Left lung (tissue), 10 donors: ENCODE results near the gene ZFP36L2. TPM values are rescaled to one million over a fixed set of nuclear protein-coding genes. Genes with fewer than 3 reads are reported as not detected.
A peak's percentile ranks its signal among the peaks of the same experiment; 100 is the strongest.

Source experiments
- ATAC-seq: fragments of 200-7000 bp; cut with Tn5 transposase; one replicate; pipeline ENCODE4 v1.9.1; 2020; ENCODE audit warnings: moderate library complexity
- DNase-seq, 4 donors: peaks; one replicate each; pipeline ENCODE4 v3.0.0-alpha.2; 2013 to 2020
- H3K27ac ChIP-seq, 2 donors: fragments of 200-600 bp; sonication (generic) in 1 of 2; one replicate each; pipeline versions ENCODE4 v1.5.0 to v1.8.0; 2020 to 2021
- H3K27me3 ChIP-seq, 2 donors: fragments of 200-600 bp; sonication (generic) in 1 of 2; one replicate each; pipeline versions ENCODE4 v1.5.0 to v1.8.0; 2020 to 2021
- H3K36me3 ChIP-seq, 2 donors: fragments of 200-600 bp; sonication (generic) in 1 of 2; one replicate each; pipeline versions ENCODE4 v1.5.0 to v1.8.0; 2020 to 2021
- H3K4me1 ChIP-seq, 2 donors: fragments of 200-600 bp; one replicate each; pipeline ENCODE4 v1.8.0; 2021
- H3K4me3 ChIP-seq, 2 donors: fragments of 200-600 bp; sonication (generic) in 1 of 2; one replicate each; pipeline versions ENCODE4 v1.5.0 to v1.8.0; 2020 to 2021; ENCODE audit warnings: mild to moderate bottlenecking in 1 of 2
- H3K9me3 ChIP-seq, 2 donors: fragments of 200-600 bp; sonication (generic) in 1 of 2; one replicate each; pipeline versions ENCODE4 v1.5.0 to v1.8.0; 2020 to 2021
- CTCF ChIP-seq, 2 donors: fragments of 200-600 bp; sonication (generic) in 1 of 2; IDR thresholded peaks; one replicate each; pipeline versions ENCODE4 v1.5.0 to v1.8.0; 2021; ENCODE audit warnings: antibody characterized with exemption in 2 of 2
- intact Hi-C, 2 donors: fragments of 100-400 bp; cut with DNase I; formaldehyde crosslinking; loops; one replicate each; pipeline versions ENCODE4 v1.11.2 to v1.14.2; 2022
- polyA plus RNA-seq, 6 donors: library from polyadenylated mRNA; unstranded; fragments of 120-200 nt; gene quantifications; one replicate each; pipeline ENCODE4 v1.2.1, GENCODE V29; 2013; ENCODE audit not compliant: insufficient read length in 6 of 6
- total RNA-seq, 2 donors: library from RNA; stranded (reverse); fragmentation: NEBNext Ultra II Directional; extraction: Animal tissue kit (Norgen Biotek cat#: 25700); gene quantifications; one replicate each; pipeline ENCODE4 v1.2.1, GENCODE V29; 2021
- donor health status: DM: no; HTN: yes; CAD: no.
- donor health status: DM: no; HTN: no; CAD: no.

Gene ZFP36L2
- total and polyA plus RNA-seq, 8 donors = 72.2 to 131 (median 109) TPM

DNA sequence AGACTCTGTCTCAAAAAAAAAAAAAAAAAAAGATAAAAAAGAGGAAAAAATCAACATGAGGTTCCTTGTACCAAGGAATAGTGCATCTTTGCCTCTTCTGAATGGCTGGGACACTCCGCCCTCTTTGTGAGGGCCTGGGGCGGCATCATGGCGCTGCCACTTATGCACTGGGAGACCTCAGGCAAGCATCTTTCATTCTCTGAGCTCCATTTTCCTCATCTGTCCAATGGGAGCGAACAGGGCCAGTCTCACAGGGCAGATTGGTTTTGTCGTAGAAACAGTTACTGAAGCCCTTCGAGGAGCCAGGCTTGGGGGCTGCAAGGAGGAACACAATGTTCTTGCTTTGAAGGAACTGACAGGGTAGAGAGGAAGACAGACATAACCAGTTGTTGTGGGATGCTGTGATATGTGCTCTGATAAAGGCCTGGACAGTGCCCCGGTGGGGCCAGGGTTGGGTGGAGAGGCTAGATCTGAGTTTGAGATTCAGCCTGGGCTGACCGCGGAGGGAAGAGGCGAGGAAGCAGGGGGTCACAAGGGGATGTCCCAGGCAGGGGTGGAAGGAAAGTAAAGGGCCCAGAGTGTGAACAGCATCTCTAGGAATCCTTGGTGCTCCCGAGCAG is 14.1 kb downstream of the ZFP36L2 start:
- peak in 1 of 4 donors; percentile 71 for DNase-seq
- intact Hi-C loops = no loop called here
- ATAC-seq = peak; percentile 5
- TF ChIP-seq CTCF (IDR thresholded peaks at IDR 0.05) = no peak
- Histone ChIP-seq H3K27me3 (no peaks in the 10 kb centered on the region), H3K4me3 (no peak overlapping the region), H3K36me3 (no peaks in the 10 kb centered on the region), H3K9me3 (no peaks in the 10 kb centered on the region), H3K4me1 (peaks cover 5 to 64% of the 10 kb centered on the region in 2 donors), H3K27ac (peak overlapping the region; percentile 36 to 72)

- DNase-seq = peak in 3 of 4 donors; percentile 68 to 83 (median 78)
- H3K4me3 ChIP-seq = no peak overlapping the region
- no peak for TF ChIP-seq CTCF (IDR thresholded peaks at IDR 0.05)
- no peaks in the 10 kb centered on the region for H3K27me3 ChIP-seq
- ATAC-seq = peak; percentile 64
- intact Hi-C loops = no loop called here
- no peaks in the 10 kb centered on the region for H3K36me3 ChIP-seq
- peak overlapping the region in 1 of 2 donors; percentile 53 for H3K27ac ChIP-seq
- no peaks in the 10 kb centered on the region for H3K9me3 ChIP-seq
- peaks cover 5 to 57% of the 10 kb centered on the region in 2 donors for H3K4me1 ChIP-seq
Measured at GRCh38 chr2:43210467-43211303, 15.7 kb downstream of the ZFP36L2 start.

DNA sequence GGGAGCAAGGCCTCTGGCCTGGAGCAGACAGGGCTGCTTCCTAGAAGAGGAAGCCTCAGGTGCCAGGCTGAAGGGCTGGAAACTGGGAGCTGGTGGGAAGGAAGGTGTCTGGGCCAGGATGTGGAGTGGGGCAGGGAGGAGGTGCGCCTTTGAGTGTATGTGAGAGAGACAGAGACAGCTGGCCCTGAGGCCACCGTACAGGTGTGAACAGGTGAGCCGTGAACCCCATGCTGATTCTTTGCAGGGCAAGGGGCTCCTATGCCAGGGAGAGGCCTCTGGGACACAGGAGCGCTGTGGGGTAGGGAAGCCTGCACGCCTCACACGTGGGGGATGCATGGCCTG is 16.3 kb downstream of the ZFP36L2 start:
- peak in 1 of 4 donors; percentile 37 for DNase-seq
- no peak overlapping the region for H3K4me3 ChIP-seq
- no peak for ATAC-seq
- H3K27me3 ChIP-seq = no peaks in the 10 kb centered on the region
- intact Hi-C loops = no loop called here
- H3K36me3 ChIP-seq = no peaks in the 10 kb centered on the region
- no peak for TF ChIP-seq CTCF (IDR thresholded peaks at IDR 0.05)
- H3K4me1 ChIP-seq = peaks cover 5 to 57% of the 10 kb centered on the region in 2 donors
- H3K27ac ChIP-seq = peak overlapping the region in 1 of 2 donors; percentile 53
- no peaks in the 10 kb centered on the region for H3K9me3 ChIP-seq

DNA sequence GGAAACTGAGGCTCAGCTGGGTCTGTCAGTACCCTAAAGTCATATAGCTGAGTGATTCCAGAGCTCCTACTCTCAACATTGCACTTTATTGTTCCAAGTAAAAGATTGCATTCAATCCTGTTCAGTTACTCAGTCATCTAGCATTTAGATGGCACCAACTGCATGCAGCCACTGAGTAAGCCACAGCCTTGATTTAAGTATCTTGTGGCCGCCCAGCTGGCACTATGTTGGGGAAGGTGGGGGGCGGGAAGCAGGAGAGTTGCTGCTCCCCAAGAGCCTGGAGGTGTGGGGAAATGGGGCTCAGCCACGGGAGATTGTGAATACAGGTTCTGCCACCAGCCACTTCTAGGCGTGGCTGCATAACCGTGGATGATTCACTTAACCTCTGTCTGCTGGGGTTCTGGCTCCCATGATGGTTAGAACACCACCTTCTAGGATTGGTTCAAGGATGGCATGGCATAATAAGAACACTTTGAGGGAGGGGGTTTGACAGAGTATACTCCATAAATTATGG is 17.1 kb downstream of the ZFP36L2 start:
- Histone ChIP-seq H3K36me3 (no peaks in the 10 kb centered on the region), H3K27ac (no peak overlapping the region), H3K27me3 (no peaks in the 10 kb centered on the region), H3K9me3 (no peaks in the 10 kb centered on the region), H3K4me3 (no peak overlapping the region), H3K4me1 (peaks cover 5 to 57% of the 10 kb centered on the region in 2 donors)
- DNase-seq (no peak), ATAC-seq (no peak)
- intact Hi-C loops = no loop called here
- no peak for TF ChIP-seq CTCF (IDR thresholded peaks at IDR 0.05)
